Activated CD4-positive, CD25-positive, alpha-beta regulatory T cell treated with anti-CD3 and anti-CD28 coated beads, Interleukin-2, amount 50 U/mL, for 16 hours (primary cell): ENCODE results near the gene OTUB2.

Experiments
- DNase-seq: peaks from one replicate; pipeline ENCODE4 v3.0.0-alpha.2; 2020; ENCODE audit warnings: low read depth, low spot score

The OTUB2 gene

DNA sequence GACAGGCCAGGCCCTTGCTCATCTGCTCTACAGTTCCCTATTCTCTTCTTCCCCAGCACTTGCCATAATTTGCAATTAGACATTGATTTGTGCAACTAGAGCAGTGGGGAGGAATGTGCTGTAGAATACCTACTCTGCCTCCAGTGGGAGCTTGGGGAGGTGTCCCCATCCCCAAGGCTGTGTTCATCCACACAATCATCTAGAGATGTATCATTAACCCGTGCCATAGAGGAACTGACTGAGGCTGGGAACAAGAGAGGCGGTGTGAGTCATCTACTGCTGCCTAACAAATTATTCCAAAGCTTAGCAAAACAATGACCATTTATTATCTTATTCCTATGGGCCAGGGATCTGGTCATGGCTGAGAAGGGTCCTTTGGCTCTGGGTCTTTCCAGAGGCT lies 5.1 kb upstream of the OTUB2 start:
- no peak for DNase-seq

DNA sequence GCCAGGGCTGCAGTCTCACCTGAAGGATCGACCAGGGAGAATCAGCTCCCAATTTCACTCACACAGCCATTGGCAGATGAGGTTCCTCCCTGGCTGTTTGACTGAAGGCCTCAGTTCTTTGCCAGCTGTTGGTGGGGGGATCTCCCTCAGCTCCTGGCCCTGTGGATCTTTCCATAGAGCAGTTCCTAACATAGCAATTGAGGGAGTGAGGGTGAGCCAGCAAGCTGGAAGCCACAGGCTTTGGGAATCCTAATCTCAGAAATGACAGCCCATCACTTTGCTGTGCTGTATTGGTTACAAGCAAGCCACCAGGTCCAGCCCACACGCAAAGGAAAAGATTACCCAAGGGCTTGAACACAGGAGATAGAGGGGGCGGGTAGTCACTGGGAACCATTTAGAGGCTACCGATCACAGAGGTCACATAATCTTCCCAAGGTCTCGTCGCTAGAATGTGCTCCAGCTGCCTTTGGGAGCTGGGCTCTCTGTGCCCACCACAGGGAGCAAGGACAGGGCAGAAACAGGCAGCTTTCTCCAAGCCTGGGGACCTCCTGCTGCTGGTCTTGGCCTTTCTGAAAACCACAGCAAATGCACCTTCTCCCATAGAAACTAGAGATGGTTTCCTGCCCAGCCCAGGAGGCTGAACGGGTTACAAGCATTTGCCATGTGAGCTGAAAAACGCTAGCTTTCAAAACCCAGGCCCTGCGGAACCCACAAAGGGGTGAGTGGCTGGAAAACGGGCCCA lies 4.6 kb upstream of the OTUB2 start:
- DNase-seq: no peak

DNA sequence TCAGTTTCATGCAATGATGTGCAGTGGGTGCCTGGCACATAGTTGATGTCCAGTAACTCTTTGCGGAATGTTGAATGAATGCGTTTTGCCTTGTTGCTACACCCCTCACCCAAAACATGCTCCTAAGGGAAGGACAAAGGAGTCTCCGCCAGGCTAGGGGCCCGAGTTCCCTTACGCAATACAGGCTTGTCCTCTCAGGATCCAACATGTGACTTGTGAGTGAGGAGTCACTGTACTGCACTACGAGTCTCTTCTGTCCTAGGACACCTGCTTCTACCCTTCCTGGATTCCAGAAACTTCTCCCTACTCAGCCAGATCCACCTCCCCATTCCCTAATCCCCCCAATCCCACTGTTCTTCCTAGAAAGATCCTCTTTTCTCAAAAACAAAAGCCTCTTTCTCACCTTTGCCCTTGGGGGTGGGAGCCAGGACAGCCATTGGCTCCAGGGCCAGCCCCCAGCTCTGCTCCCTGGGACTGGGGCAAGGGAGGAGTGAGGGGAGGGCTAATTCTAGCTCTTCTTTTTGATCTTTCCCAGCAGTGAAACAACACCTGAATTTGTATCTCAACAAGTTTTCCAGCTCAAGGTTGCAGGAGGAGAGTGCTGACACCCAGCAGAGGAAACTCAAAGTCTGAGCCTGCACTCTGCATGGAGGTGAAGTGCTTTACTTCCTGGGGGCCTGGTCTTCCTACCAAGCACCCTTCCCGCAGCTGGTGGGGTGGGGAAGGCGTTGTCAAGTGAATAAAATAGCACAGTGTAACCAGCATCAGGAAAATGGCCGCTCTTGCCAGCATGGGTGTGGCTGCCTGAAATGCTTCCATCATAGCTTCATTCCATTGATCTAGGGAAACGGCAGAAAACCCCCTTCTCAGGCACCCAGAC lies 3.4 kb upstream of the OTUB2 start:
- DNase-seq: no peak

DNA sequence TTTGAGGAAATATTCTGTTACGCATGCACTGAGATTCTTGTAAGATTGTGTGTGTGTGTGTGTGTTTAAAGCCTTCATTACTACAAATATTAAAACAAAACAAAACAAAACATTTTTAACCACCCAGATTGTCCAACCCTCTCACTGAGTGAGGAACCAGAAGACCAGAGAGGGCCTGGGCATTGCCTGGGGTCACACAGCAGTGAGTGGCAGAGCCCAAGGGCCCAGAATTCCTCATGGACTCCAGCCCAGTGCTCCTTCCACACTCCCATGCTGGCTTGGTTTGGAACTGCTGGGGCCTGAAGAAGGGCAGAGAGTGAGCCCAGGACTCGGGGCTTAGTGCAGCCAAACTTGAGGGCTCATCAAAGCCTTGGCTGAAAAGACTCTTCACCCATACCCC lies 1.6 kb upstream of the OTUB2 start:
- DNase-seq: no peak

DNA sequence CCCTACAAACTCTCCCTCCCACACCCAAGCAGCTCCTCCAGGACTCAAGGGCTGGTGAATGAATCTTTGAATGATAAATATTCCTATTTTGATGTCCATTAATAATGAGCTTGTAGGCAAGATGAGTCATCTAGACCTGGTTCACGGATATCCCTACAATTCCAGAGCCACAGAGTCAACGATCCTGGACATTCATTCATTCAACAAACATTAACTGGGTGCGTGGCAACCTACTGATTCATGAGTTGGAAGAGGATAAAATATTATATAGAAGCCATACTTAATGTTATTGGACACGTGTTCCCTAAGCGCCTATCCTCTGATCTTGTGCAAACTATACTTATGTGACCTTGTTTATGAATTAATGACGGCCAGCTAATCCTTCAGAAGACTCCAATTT lies 420 bp upstream of the OTUB2 start:
- no peak for DNase-seq

DNA sequence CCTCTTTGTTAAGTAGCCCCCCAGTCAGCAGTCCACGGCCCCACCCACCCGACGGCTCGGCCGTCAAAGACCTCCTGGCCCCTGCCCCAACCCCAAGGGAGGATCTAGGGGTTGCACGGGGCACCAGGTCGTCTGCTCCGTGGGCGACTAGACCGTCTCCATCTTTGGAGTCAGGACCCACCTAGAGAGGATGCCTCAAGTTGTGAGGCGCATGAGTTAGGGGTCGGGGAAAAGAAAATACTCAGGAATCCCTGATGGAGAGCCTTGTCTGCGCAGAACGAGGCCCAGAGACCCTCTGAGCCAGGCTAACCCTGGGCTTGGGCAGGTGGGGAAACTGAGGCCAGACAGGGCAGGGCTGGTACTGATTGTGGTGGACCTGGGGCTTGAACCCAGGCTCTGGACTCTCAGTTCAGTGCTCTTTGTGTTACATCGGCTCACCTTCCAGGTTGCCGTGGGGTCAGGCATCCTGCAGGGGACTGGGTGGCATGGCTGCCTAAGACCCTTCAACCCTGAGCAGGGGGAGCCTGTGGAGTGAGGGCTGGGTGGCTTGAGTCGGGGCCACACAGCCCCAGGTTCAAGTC lies 839 bp downstream of the OTUB2 start:
- DNase-seq: no peak

DNA sequence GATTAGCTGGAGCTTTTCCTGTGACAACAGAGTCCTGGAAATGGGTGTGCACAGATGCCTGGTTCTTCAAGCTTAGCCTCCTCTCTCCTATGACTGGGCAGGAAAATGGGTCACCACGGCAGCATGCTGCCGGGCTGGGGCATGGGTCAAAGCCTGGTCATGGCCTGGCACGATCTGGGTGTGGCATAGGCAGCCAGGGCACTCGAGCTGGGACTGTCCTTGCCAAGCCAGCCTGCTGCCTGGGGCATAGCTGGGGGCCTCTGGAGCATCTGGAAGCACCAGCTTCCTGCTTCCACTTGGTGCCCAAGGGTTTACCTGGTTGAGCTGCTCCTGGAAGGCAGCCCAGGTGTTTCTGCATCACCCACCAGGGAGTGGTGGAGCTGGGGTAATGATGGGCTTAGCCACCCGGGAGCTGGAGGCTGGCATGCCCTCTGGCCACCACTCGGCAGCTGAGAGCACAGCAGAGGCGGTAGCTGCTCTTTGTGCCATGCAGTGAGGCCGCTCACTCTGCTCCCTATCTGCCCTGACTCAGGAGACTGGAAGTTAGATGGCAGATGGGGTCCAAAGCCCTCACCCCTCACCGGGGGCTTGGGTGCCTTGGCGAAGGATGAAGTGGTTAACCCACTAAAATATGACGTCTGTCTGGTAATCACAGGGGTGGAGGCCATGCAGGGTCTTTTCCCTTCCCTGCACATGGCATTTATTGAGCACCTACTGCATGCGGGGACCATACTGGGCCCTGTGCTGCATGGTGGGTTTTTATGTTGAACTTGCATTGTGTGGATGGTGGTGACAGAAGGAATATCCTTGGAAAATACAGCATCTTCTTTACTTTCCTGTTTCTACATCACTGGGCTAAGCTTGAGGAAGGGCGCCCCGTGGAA lies 1.7 kb downstream of the OTUB2 start:
- no peak for DNase-seq

DNA sequence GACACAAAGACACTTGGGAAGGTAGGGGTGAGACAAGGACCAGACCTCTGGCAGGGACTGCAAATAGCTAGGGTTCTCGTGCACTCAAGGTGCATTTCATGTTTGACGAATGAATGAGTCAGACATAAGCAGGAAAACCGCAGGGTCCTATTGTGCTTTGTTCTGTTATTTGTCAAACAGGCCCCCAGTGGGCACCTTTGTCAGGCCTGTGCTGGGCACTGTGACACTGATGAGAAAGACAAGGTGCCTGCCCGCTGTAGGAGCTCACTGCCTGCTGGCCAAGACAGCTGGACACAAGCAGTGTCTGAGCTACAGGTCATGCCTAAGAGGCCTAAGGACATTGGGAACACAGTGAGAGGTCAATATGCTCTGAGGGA lies 2.3 kb downstream of the OTUB2 start:
- DNase-seq: no peak

DNA sequence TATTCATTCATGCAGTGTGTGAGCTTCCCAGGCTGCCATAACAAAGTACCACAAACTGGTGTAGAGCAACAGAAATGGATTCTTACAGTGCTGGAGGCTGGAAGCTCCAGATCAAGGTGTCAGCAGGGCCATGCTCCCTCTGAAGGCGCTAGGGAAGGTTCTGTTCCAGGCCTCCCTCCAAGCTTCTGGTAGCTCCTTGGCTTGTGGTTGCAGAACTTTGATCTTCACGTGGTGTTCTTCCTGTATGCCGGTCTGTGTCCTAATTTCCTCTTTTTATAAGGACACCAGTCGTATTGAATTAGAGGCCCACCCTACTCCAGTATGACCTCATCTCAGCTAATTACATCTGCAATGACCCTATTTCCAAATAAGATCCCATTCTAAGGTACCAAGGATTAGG lies 3.1 kb downstream of the OTUB2 start:
- no peak for DNase-seq

DNA sequence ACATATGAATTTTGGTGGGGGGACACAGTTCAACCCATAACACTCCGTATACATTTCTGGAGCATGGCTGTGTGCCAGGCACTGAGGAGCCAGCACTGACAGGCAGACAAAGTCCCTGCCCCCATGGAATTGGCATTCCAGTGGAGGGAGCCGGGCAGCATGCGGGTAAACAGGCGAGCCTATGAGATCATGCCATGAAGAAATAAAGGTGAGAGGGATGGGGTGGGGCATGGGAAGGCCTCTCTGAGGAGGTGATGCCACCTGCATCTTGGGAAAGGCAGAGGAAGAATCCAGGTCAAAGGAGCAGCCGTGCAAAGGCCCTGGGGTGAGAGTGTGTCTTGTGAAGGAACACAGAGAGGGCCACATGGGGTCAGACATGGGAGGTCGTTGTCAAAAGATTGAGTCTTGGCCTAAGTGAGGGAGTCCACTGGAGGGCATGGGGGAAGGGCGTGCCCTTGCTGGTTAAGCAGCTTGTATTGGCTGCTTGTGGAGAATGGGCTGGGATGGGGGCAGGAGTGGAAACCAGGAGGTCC lies 3.6 kb downstream of the OTUB2 start:
- DNase-seq: no peak

DNA sequence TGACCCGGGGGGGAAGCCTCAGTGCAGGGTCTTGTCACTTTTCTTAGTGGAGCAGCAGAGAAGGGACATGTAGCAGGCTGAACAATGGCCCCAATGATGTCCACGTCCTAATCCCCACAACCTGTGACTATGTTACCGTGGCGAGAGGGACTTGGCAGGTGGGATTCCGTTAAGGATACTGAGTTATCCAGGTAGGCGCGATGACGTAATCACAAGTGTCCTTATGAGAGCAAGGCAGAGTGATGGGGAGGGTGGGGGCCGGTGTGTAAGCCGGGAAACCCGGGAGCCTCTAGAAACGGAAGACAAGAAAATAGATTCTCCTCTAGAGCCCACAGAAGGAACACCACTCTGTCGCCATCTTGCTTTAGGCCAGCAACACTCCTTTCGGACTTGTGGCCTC lies 4.4 kb downstream of the OTUB2 start:
- no peak for DNase-seq

DNA sequence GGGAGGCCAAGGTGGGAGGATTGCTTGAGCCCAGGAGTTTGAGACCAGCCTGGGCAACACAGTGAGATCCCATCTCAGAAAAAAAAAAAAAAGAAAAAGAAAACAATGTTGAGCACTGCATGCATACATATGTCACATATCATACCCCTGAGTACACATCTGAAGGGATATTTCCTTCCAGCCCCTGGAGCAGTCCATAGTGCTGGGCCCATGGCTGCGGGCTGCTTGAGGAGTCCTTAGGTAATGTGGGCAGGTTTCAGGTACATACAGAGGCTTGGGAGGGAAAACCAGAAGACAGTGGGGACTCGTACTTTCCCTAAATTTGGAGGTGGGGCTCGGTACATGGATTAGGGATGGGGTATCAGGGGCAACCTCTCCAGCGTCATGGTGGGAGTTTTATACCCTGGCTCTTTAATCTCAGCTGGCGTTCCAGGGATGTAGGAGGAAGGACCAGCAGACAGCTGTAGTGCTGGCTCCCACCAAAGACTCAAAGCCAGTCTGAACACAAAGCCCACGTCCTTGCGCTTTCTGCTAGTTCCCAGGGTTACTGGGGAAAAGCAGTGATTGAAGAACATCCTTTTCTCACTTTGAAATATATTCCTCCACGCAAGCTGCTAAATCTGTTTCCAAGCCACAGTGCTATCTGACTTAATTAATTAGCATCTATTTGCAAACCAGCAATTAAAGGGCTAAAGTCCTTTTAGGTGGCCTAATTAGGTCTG lies 5.2 kb downstream of the OTUB2 start:
- DNase-seq: no peak

DNA sequence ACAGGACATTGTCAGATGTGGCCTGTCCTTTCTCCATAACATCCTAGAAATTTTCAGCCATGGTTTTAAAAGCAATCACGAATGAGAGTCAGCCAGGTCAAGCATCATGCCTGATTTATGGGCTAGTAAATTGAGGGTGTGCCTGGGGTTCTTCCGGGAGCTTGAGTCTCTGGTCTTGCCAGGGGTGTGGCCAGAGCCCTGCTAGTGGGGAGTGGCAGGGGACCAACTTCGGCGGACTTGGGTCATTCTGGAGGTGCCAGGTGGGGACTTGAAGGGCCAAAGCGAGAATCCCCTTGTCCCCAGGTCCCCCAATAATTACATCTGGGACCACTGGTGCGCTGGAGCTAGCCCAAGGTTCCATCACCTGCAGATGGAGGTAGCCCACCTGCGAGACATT lies 5.7 kb downstream of the OTUB2 start:
- no peak for DNase-seq

DNA sequence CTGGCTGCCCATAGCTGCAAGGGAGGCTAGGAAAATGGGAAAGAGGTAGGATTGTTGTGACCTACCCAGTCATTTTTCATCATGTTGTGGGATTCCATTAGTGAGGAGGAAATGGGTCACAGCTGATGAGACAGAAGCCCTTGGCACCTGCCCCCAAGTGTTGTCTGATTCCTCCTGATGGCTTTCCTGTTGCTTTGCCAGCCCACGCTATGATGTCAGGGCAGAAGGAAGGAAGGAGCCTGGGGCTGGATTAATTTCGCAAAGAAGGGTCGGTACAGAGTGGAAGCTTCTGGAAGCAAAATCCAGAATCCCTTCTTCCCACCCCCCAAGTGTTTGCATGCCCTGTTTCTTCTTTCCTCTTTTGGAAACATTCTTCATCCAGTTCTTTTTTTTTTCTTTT lies 8.7 kb downstream of the OTUB2 start:
- no peak for DNase-seq

DNA sequence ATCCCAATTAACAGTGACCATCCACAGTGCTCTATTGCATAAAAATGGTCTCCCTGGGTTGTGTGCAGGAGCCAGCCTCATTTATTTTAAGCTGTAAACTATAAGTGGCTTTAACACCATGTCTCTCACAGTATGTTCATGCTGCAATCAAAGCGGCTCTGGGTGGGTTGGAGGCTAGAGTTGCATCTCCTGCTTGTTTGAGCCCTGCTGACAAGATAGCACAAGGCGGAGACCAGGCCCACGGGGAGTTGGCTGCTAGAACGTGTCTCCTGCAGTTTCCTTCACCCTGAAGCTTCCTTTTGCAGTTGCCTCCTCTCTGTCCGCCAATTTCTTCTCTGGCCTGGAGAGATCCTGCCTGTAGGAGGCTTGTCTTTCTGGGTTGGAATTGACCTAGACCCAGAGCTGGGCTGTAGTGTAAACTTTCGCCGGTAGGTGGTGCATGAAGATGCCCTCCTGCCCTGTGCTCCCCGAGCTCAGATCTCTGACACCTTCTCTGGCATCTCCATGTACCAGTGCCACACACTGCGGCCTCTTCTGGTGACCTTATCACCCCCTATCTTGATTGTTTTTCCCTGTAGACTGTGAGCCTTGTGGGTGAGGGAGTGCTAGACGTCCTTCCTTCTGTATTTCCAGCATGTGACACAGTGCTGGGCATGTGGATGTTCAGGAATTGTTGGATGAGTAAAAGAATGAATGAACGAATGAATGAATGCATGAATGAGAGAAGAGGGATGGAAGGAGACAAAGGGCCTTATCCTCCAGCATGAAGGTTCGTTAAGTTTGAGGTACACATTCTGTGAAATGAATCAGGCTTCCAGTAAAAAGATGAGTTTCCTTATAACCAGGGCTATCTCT lies 10.4 kb downstream of the OTUB2 start:
- DNase-seq: peak; percentile 43

DNA sequence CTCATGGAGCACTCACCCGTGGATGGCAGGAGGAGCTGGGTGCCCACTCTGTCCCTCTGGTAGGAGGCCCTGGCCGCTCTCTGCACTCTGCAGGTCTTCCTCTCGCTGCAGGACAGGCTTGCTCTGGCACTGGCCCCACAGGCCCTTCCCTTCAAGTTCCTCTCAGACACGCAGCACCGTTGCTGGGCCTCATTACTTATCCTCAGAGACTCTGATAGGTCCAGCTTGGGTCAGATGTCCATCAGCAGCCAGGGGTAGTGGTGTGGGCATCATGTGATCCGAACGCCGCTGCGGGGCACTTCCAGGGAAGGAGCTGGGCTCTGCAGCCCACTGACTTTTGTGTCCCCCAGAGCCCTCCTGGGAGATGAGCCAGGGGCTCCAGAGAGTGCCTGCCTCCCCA lies 11.8 kb downstream of the OTUB2 start:
- DNase-seq: no peak

DNA sequence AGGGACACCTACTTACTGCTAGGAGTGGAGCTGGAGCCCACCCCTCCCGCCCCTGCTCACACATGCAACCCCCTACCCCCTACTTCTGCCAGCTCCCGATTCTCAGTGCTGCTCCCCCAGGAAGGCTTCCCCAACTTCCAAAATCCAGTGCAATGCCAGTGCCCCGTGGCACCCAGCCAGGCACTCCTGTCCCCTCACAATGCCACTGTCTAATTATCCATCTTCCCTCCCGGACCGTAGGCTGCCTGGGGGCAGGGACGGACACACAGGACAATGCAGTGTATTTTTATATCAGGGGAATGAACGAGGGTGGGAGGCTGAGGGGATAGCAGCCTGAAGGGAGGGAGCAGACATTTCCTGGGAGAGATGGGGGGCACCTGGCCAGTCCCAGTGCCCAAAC lies 12.4 kb downstream of the OTUB2 start:
- DNase-seq: no peak

DNA sequence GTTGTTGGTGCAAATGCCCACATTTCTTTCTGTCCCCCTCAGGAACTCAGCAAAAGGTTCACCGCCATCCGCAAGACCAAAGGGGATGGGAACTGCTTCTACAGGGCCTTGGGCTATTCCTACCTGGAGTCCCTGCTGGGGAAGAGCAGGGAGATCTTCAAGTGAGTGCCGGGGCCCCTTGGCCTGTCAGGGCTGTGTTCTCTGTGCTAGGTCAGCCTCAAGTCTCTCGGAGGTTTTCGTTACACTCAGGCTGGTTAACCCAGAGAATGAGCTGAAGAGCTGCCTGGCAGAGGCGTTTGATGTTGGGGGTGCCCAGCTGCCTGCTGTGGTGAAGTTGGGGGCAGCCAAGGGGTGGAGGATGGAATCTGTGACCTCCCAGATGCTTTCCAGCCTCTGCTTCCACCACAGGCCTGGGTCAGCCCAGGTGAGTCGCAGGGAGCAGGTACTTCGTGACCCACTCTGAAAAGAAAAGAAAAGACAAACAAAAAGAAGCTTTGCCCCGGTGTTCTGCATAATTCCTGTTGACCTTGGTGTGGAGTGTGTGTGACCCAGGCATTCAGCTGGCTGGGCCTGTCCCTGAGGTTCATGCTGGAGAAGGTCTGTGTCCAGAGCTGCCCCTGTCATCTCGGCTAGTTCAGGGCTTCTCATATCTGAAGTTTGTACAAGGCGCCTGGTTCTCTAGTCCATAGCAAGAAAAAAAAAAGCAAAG lies 12.9 kb downstream of the OTUB2 start:
- no peak for DNase-seq

DNA sequence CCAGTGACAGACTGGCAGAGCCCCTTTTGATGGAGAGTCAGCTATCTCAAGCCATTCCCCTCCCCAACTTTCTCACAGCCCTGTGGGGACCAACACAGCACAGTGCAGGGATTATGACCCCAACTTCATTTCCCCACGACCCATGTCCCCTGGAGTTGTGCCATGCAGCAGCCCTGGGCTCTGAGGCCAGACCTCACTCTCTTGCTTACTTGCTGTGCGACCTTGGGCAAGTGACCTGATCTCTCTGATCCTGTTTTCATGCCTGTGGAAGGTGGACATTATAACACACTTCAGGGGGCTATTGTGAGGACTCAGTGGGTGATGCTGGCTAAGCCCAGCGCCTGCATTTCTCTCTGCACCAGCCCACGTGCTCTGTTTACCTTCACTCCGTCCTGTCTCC lies 14.1 kb downstream of the OTUB2 start:
- DNase-seq: no peak
